T-cell (primary cell): ENCODE measurements around the gene ZBTB39. TPM values are rescaled to one million over a fixed set of nuclear protein-coding genes. Genes with fewer than 3 reads are reported as not detected.
"Not testable (repeated sequence)": the region's sequence is repeated elsewhere in the genome, so short reads cannot be mapped to it uniquely, and the experiment has no call there.

Experiments
- ATAC-seq, 4 experiments: fragments of 200-7000 bp in 3 of 4; fragments of 150-1000 bp in 1 of 4; cut with Tn5 transposase; replicated peaks in 1 of 4; 1 replicate in 3 of 4; 2 replicates in 1 of 4; pipeline ENCODE4 v1.10.0; 2021; ENCODE audit warnings: moderate library complexity in 3 of 4, mild to moderate bottlenecking in 2 of 4, moderate number of reproducible peaks in 1 of 4
- CTCF ChIA-PET, 2 donors: fragments of 300-600 bp; sonication (Branson Sonifier 250); formaldehyde crosslinking; loops; one replicate each; lab custom pipeline; 2022; ENCODE audit warnings: antibody characterized with exemption in 2 of 2; lab: Charles Lee
- POLR2A ChIA-PET, 2 donors: fragments of 300-600 bp; sonication (Branson Sonifier 250); formaldehyde crosslinking; loops; one replicate each; lab custom pipeline; 2022; ENCODE audit warnings: antibody characterized with exemption in 2 of 2; lab: Charles Lee
- DNase-seq, 35 experiments: peaks; one replicate each; pipeline versions ENCODE4 v3.0.0 to v3.0.0-alpha.2; 2013 to 2023
- H3K27ac ChIP-seq: one replicate; pipeline ENCODE4 v1.5.1; 2013; ENCODE audit warnings: low read length
- H3K27me3 ChIP-seq, 2 experiments: replicated peaks in 1 of 2; 1 replicate in 1 of 2; 2 replicates in 1 of 2; pipeline versions ENCODE4 v1.6.1 to v1.7.0; 2013; ENCODE audit warnings: low read length in 1 of 2, mixed read lengths in 1 of 2; ENCODE audit not compliant: control insufficient read depth in 2 of 2, insufficient read depth in 2 of 2; ENCODE audit errors: extremely low read depth in 1 of 2
- H3K36me3 ChIP-seq, 2 donors: 1 replicate in 1 of 2; 2 replicates in 1 of 2; pipeline versions ENCODE4 v1.6.1 to v1.7.0; 2013; ENCODE audit warnings: low read length in 1 of 2; ENCODE audit not compliant: control insufficient read depth in 2 of 2, insufficient read depth in 1 of 2; ENCODE audit errors: extremely low read depth in 1 of 2
- H3K4me1 ChIP-seq, 2 experiments: 1 replicate in 1 of 2; 2 replicates in 1 of 2; pipeline versions ENCODE4 v1.6.1 to v1.7.0; 2013; ENCODE audit warnings: low read length in 2 of 2, mixed read lengths in 1 of 2; ENCODE audit not compliant: insufficient read depth in 2 of 2, control insufficient read depth in 1 of 2; ENCODE audit errors: extremely low read depth in 1 of 2
- H3K4me3 ChIP-seq, 2 donors: 1 replicate in 1 of 2; 2 replicates in 1 of 2; pipeline versions ENCODE4 v1.5.1 to v1.7.0; 2013; ENCODE audit warnings: mild to moderate bottlenecking in 2 of 2, low read length in 1 of 2, moderate library complexity in 1 of 2; ENCODE audit not compliant: control insufficient read depth in 1 of 2; ENCODE audit errors: extremely low read depth in 1 of 2
- H3K9me3 ChIP-seq: 2 replicates; pipeline ENCODE4 v1.7.0; 2013
- H3K27ac Mint-ChIP-seq, 2 donors: one replicate each; pipeline ENCODE4 v1.8.0; 2020 to 2021; ENCODE audit warnings: mild to moderate bottlenecking in 2 of 2, mixed read lengths in 2 of 2
- H3K27me3 Mint-ChIP-seq, 2 donors: one replicate each; pipeline ENCODE4 v1.8.0; 2021 to 2022; ENCODE audit warnings: mixed read lengths in 2 of 2
- H3K36me3 Mint-ChIP-seq: one replicate; pipeline ENCODE4 v1.8.0; 2021; ENCODE audit warnings: mixed read lengths
- H3K4me1 Mint-ChIP-seq, 3 donors: one replicate each; pipeline ENCODE4 v1.8.0; 2020 to 2022; ENCODE audit warnings: mixed read lengths in 3 of 3, mild to moderate bottlenecking in 1 of 3
- H3K4me3 Mint-ChIP-seq, 3 donors: one replicate each; pipeline ENCODE4 v1.8.0; 2020 to 2022; ENCODE audit warnings: mild to moderate bottlenecking in 3 of 3, mixed read lengths in 3 of 3, moderate library complexity in 3 of 3
- H3K9me3 Mint-ChIP-seq, 3 donors: one replicate each; pipeline ENCODE4 v1.8.0; 2020 to 2022; ENCODE audit warnings: mixed read lengths in 3 of 3
- WGBS: methylation state at CpG from one replicate; pipeline ENCODE4 v1.1.5; 2013; ENCODE audit warnings: missing lambda C conversion rate; ENCODE audit not compliant: insufficient coverage; 5-methylcytosine and 5-hydroxymethylcytosine counted together
- total RNA-seq, 35 experiments: library from RNA in 6 of 35; stranded (reverse) in 6 of 35; fragments of 120-200 nt in 1 of 35; gene quantifications; one replicate each; pipeline versions ENCODE4 v1.2.1 to v1.2.4 and lab custom pipeline; 2013 to 2026

The ZBTB39 gene
- total RNA-seq, 5 donors from 2014 or later (not counting 1 experiment from before 2014, with no cell fraction given), result 7.9 to 11.2 (median 11.0) TPM

- DNase-seq, result no peak
- no peaks in the 10 kb centered on the region for H3K9me3 ChIP-seq
- Mint-ChIP-seq H3K4me1 (peaks cover 9 to 15% (median 15%) of the 10 kb centered on the region in 3 donors), H3K27ac (no peak overlapping the region), H3K9me3 (no peaks in the 10 kb centered on the region), H3K4me3 (no peak overlapping the region), H3K27me3 (no peaks in the 10 kb centered on the region), H3K36me3 (no peaks in the 10 kb centered on the region)
- H3K27me3 ChIP-seq, result no peaks in the 10 kb centered on the region
- no peak for ATAC-seq
- ChIA-PET CTCF (no interaction called here), POLR2A (no interaction called here)
- no peak overlapping the region for H3K4me3 ChIP-seq
- H3K4me1 ChIP-seq, result peaks cover 0 to 14% of the 10 kb centered on the region in 2 experiments
- no peaks in the 10 kb centered on the region for H3K36me3 ChIP-seq
- 83% methylated on average over 1 of the region's 7 CpGs for WGBS
- no peak overlapping the region for H3K27ac ChIP-seq
Measured at GRCh38 chr12:56989861-56990610, 16.3 kb downstream of the ZBTB39 start.

GRCh38 chr12:56988207-56988739 lies 18.1 kb downstream of the ZBTB39 start:
- H3K4me3 ChIP-seq, result no peak overlapping the region
- H3K4me1 Mint-ChIP-seq, result peaks cover 9 to 15% (median 15%) of the 10 kb centered on the region in 3 donors
- H3K36me3 Mint-ChIP-seq, result no peaks in the 10 kb centered on the region
- no CpG with 5 or more reads among the region's 5 CpGs for WGBS
- DNase-seq (no peak), ATAC-seq (no peak)
- H3K9me3 ChIP-seq, result no peaks in the 10 kb centered on the region
- no peaks in the 10 kb centered on the region for H3K27me3 Mint-ChIP-seq
- POLR2A ChIA-PET, result interaction anchor here in 1 of 2 donors (0.6 kb wide), 1 partner anchor 237 kb away, joined by 3 read pairs; no protein-coding TSS in a partner anchor
- H3K27me3 ChIP-seq, result no peaks in the 10 kb centered on the region
- CTCF ChIA-PET, result interaction anchor here (0.5 to 2.4 kb wide), 7 partner anchors 17 to 231 kb away, joined by 3 to 13 read pairs (median 4); no protein-coding TSS in a partner anchor
- peaks cover 0 to 14% of the 10 kb centered on the region in 2 experiments for H3K4me1 ChIP-seq
- H3K4me3 Mint-ChIP-seq, result no peak overlapping the region
- H3K36me3 ChIP-seq, result no peaks in the 10 kb centered on the region
- H3K27ac ChIP-seq, result no peak overlapping the region
- H3K9me3 Mint-ChIP-seq, result no peaks in the 10 kb centered on the region
- no peak overlapping the region for H3K27ac Mint-ChIP-seq

- peak in 34 of 35 experiments; percentile 41 to 83 (median 66) for DNase-seq
- no peak overlapping the region for H3K27ac Mint-ChIP-seq
- H3K4me1 Mint-ChIP-seq, result peaks cover 9 to 15% (median 15%) of the 10 kb centered on the region in 3 donors
- ChIA-PET CTCF (interaction anchor here (0.6 to 2.4 kb wide), 5 partner anchors 17 to 230 kb away, joined by 4 to 13 read pairs (median 11); no protein-coding TSS in a partner anchor), POLR2A (interaction anchor here in 1 of 2 donors (0.6 kb wide), 1 partner anchor 236 kb away, joined by 3 read pairs; no protein-coding TSS in a partner anchor)
- 100% methylated on average over 2 of the region's 11 CpGs for WGBS
- H3K36me3 Mint-ChIP-seq, result no peaks in the 10 kb centered on the region
- H3K4me3 Mint-ChIP-seq, result peak overlapping the region in 1 of 3 donors; percentile 46
- no peaks in the 10 kb centered on the region for H3K27me3 Mint-ChIP-seq
- peak; percentile 78 to 80 (median 80) for ATAC-seq
- no peaks in the 10 kb centered on the region for H3K9me3 ChIP-seq
- H3K36me3 ChIP-seq, result no peaks in the 10 kb centered on the region
- H3K27ac ChIP-seq, result no peak overlapping the region
- no peaks in the 10 kb centered on the region for H3K9me3 Mint-ChIP-seq
- peaks cover 0 to 14% of the 10 kb centered on the region in 2 experiments for H3K4me1 ChIP-seq
- no peak overlapping the region for H3K4me3 ChIP-seq
- no peaks in the 10 kb centered on the region for H3K27me3 ChIP-seq
Measured at GRCh38 chr12:56987551-56988053, 18.7 kb downstream of the ZBTB39 start.

DNA sequence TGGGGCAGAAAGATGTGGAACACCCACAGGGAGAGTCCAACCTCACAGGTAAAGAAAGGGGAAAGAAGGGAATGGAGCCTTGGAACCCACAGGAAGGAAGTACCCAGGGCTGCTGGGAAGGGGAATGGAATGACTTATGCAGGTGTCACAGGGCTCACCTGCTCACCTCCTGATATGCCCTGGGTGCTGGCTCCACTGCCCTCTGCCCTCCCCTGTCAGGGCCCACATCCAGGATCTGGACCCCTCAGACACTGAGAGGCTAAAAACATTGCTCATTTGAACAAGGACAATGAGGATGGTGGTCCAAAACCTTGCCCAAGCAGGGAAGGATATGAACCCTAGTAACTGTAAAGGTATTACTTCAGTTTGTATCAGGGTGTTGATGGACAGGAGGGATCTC lies 19.3 kb downstream of the ZBTB39 start:
- Mint-ChIP-seq H3K9me3 (no peaks in the 10 kb centered on the region), H3K4me1 (peaks cover 9 to 15% (median 15%) of the 10 kb centered on the region in 3 donors), H3K36me3 (no peaks in the 10 kb centered on the region), H3K4me3 (peak overlapping the region in 1 of 3 donors; percentile 46), H3K27ac (no peak overlapping the region), H3K27me3 (no peaks in the 10 kb centered on the region)
- Histone ChIP-seq H3K27me3 (no peaks in the 10 kb centered on the region), H3K27ac (no peak overlapping the region), H3K36me3 (no peaks in the 10 kb centered on the region), H3K4me1 (peaks cover 0 to 14% of the 10 kb centered on the region in 2 experiments), H3K9me3 (no peaks in the 10 kb centered on the region), H3K4me3 (no peak overlapping the region)
- ATAC-seq (no peak), DNase-seq (no peak)
- CTCF ChIA-PET, result interaction anchor here (1.2 to 2.4 kb wide), 3 partner anchors 228 to 229 kb away, joined by 4 to 13 read pairs (median 11); no protein-coding TSS in a partner anchor
- POLR2A ChIA-PET, result no interaction called here

GRCh38 chr12:56985714-56986113 lies 20.6 kb downstream of the ZBTB39 start:
- H3K4me3 ChIP-seq, H3K36me3 Mint-ChIP-seq, H3K36me3 ChIP-seq, DNase-seq, H3K27me3 Mint-ChIP-seq, H3K4me3 Mint-ChIP-seq, H3K27ac ChIP-seq, H3K9me3 ChIP-seq, H3K27me3 ChIP-seq, H3K27ac Mint-ChIP-seq, H3K4me1 ChIP-seq, H3K4me1 Mint-ChIP-seq, POLR2A ChIA-PET, H3K9me3 Mint-ChIP-seq, CTCF ChIA-PET: not testable (repeated sequence)
- 57% methylated on average over 4 of the region's 6 CpGs for WGBS
- peak in 2 of 4 experiments; percentile 44 to 65 for ATAC-seq

DNA sequence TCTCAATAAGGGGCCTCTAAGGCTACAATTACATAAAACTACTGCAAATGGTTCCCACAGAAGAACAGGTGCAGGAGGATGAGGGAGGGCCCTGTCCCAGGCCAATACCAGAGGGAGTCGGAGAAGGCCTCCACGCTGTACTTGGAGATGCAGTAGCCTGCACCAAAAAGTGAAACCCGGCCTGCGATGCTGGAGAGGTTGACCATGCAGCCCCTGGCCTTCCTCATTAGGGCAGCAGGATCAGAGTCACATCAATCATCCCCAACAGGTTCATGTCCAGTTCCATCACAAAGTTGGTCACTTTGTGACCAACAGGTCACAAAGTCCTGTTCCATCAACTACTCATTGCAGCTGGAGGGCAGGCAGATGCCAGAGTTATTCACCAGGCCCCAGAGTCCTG lies 23.0 kb downstream of the ZBTB39 start:
- no peaks in the 10 kb centered on the region for H3K9me3 Mint-ChIP-seq
- ATAC-seq, result no peak

More for the DNA sequence above, 23.0 kb downstream of the ZBTB39 start:
- WGBS, result 84% methylated on average over 4 of the region's 4 CpGs
- Mint-ChIP-seq H3K27ac (no peak overlapping the region), H3K27me3 (no peaks in the 10 kb centered on the region), H3K36me3 (peaks cover 7% of the 10 kb centered on the region), H3K4me1 (peaks cover 5 to 8% (median 6%) of the 10 kb centered on the region in 3 donors), H3K4me3 (no peak overlapping the region)
- no peaks in the 10 kb centered on the region for H3K9me3 ChIP-seq
- H3K27ac ChIP-seq, result no peak overlapping the region
- H3K27me3 ChIP-seq, result no peaks in the 10 kb centered on the region
- peaks cover 0 to 8% of the 10 kb centered on the region in 2 experiments for H3K4me1 ChIP-seq
- ChIA-PET POLR2A (no interaction called here), CTCF (no interaction called here)
- DNase-seq, result no peak
- H3K4me3 ChIP-seq, result no peak overlapping the region
- H3K36me3 ChIP-seq, result no peaks in the 10 kb centered on the region
